Keratinocyte (primary cell): ENCODE measurements around the gene SPOCK1. TPM values are rescaled to one million over a fixed set of nuclear protein-coding genes. Genes with fewer than 3 reads are reported as not detected.

ENCODE experiments used
- DNase-seq: peaks from one replicate; pipeline ENCODE4 v3.0.0-alpha.2; 2011; ENCODE audit warnings: low read depth, missing footprints, low spot score
- FAIRE-seq: peaks from 2 replicates; lab custom pipeline; 2011; peaks lifted over from hg19 to GRCh38; lab: Jason Lieb, UNC
- H2AFZ ChIP-seq: 2 replicates; pipeline ENCODE4 v1.6.0; 2012; ENCODE audit warnings: low read length, control low read depth, inconsistent platforms; ENCODE audit not compliant: control insufficient read depth
- H3K27ac ChIP-seq: 2 replicates; pipeline ENCODE4 v1.5.1; 2011; ENCODE audit warnings: low read length; ENCODE audit not compliant: control insufficient read depth, insufficient read depth
- H3K27me3 ChIP-seq: 3 replicates; pipeline ENCODE4 v1.6.0; 2011; ENCODE audit warnings: low read length; ENCODE audit not compliant: control insufficient read depth, insufficient read depth; ENCODE audit errors: extremely low read depth
- H3K36me3 ChIP-seq, 2 experiments: 2 replicates in 1 of 2; 3 replicates in 1 of 2; pipeline ENCODE4 v1.5.1; 2011; ENCODE audit warnings: low read length in 2 of 2, mild to moderate bottlenecking in 1 of 2; ENCODE audit not compliant: control insufficient read depth in 2 of 2, insufficient read depth in 2 of 2; ENCODE audit errors: extremely low read depth in 1 of 2
- H3K4me1 ChIP-seq: 3 replicates; pipeline ENCODE4 v1.5.1; 2011; ENCODE audit warnings: low read length; ENCODE audit not compliant: control insufficient read depth, insufficient read depth; ENCODE audit errors: extremely low read depth
- H3K4me2 ChIP-seq: 3 replicates; pipeline ENCODE4 v1.6.0; 2011; ENCODE audit warnings: low read depth, low read length; ENCODE audit not compliant: control insufficient read depth, insufficient read depth; ENCODE audit errors: extremely low read depth
- H3K4me3 ChIP-seq, 3 experiments: fragments of 200-600 bp in 1 of 3; sonication (generic) in 1 of 3; 2 replicates in 2 of 3; 3 replicates in 1 of 3; pipeline ENCODE4 v1.5.1; 2011 to 2016; ENCODE audit warnings: low read length in 3 of 3, mild to moderate bottlenecking in 3 of 3, control low read depth in 2 of 3, inconsistent platforms in 1 of 3, low read depth in 1 of 3, mixed read lengths in 1 of 3, mixed run types in 1 of 3, moderate library complexity in 1 of 3; ENCODE audit not compliant: control insufficient read depth in 2 of 3, insufficient read depth in 2 of 3; ENCODE audit errors: extremely low read depth in 1 of 3
- H3K79me2 ChIP-seq: 2 replicates; pipeline ENCODE4 v1.6.0; 2012; ENCODE audit warnings: low read length; ENCODE audit not compliant: control insufficient read depth, insufficient read depth
- H3K9ac ChIP-seq: 3 replicates; pipeline ENCODE4 v1.6.0; 2011; ENCODE audit warnings: low read length; ENCODE audit not compliant: control insufficient read depth, insufficient read depth; ENCODE audit errors: extremely low read depth
- H3K9me1 ChIP-seq: 3 replicates; pipeline ENCODE4 v1.6.0; 2011; ENCODE audit warnings: low read length; ENCODE audit not compliant: control insufficient read depth, insufficient read depth; ENCODE audit errors: extremely low read depth
- H3K9me3 ChIP-seq: 2 replicates; pipeline ENCODE4 v1.5.1; 2012; ENCODE audit warnings: low read depth, low read length; ENCODE audit not compliant: control insufficient read depth
- H4K20me1 ChIP-seq: 3 replicates; pipeline ENCODE4 v1.6.0; 2011; ENCODE audit warnings: low read length; ENCODE audit not compliant: control insufficient read depth, insufficient read depth; ENCODE audit errors: extremely low read depth
- CTCF ChIP-seq, 3 experiments: IDR thresholded peaks in 1 of 3; conservative IDR thresholded peaks in 1 of 3; optimal IDR thresholded peaks in 1 of 3; 2 replicates in 2 of 3; 3 replicates in 1 of 3; pipeline versions ENCODE3 to v1.5.1; 2011; ENCODE audit warnings: low read length in 3 of 3, mild to moderate bottlenecking in 3 of 3, moderate library complexity in 2 of 3, control low read depth in 1 of 3, inconsistent platforms in 1 of 3; ENCODE audit not compliant: insufficient read depth in 2 of 3; ENCODE audit errors: extremely low read depth in 1 of 3
- EZH2 ChIP-seq: IDR thresholded peaks from one replicate; pipeline ENCODE4 v1.6.1; 2012; ENCODE audit warnings: inconsistent platforms, mild to moderate bottlenecking, low read length, moderate library complexity
- dilution Hi-C: fragments of 300-500 bp; cut with MboI; formaldehyde crosslinking; loops from one replicate; pipeline ENCODE4 v1.7.0; 2020; ENCODE audit warnings: low sequenced_read_pairs; ENCODE audit not compliant: extremely low pct_ligation_motif_present
- polyA plus RNA-seq, 5 experiments: library from polyadenylated mRNA; depleted of rRNA in 3 of 5; stranded (reverse) in 3 of 5; stranded (forward) in 1 of 5; unstranded in 1 of 5; fragments of >200 nt; gene quantifications; 1 replicate in 1 of 5; 2 replicates in 3 of 5; 3 replicates in 1 of 5; pipeline versions ENCODE4 v1.2.1 to v1.2.3, GENCODE V29; 2011 to 2012; ENCODE audit warnings: missing spikeins in 2 of 5, low read depth in 1 of 5, low replicate concordance in 1 of 5

SPOCK1 gene
- polyA plus RNA-seq, 1 donor (not counting 4 experiments of a cell fraction or from before 2014, with no cell fraction given): 5.5 TPM

GRCh38 chr5:137340881-137341280 lies 158.2 kb downstream of the SPOCK1 start:
- FAIRE-seq: no peak
- H3K4me1 ChIP-seq: peaks cover 9% of the 10 kb centered on the region
- no peak overlapping the region for H3K27ac ChIP-seq
- TF ChIP-seq EZH2: no peak
- no peak for TF ChIP-seq CTCF (optimal IDR thresholded peaks at IDR 0.05 in 1 of 3, IDR thresholded peaks at IDR 0.05 in 1 of 3, conservative IDR thresholded peaks at IDR 0.05 in 1 of 3; ENCODE audit: extremely low read depth in 1 of 3, insufficient read depth in 2 of 3, low read length in 3 of 3)
- H3K4me2 ChIP-seq: no peak overlapping the region
- H3K9me1 ChIP-seq: no peaks in the 10 kb centered on the region
- H4K20me1 ChIP-seq: no peaks in the 10 kb centered on the region
- no peaks in the 10 kb centered on the region for H3K27me3 ChIP-seq
- no peak overlapping the region for H2AFZ ChIP-seq
- H3K4me3 ChIP-seq: no peak overlapping the region
- H3K36me3 ChIP-seq: no peaks in the 10 kb centered on the region
- no peak overlapping the region for H3K9ac ChIP-seq
- H3K9me3 ChIP-seq: no peaks in the 10 kb centered on the region
- DNase-seq: no peak
- dilution Hi-C loops: no loop called here
- H3K79me2 ChIP-seq: no peaks in the 10 kb centered on the region

DNA sequence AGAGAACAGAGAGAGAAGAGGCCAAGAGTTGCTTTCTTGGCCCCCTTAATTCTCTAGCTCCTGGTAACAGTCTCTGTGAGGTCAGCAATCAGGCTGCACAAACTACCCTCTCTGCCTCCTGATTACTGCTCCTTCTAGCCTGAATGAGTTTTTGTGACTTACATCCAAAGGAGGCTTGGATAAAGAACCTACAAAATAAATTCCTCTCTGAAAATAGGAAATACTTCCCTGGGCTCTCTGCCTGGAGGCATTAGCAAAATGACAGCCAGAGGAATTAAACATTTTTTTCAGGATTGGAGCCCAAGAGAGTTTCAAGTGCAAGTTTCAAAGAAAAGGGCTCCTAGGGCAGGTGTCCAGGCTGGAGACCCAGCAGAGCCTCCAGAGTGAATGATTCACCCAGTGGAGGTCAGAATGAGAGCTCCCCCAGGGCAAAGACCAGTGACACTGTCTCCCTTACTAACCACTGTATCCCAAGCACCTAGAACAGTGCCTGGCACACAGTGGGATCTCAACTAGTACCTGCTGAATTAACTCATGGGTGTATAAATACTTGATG lies 162.5 kb downstream of the SPOCK1 start:
- Histone ChIP-seq H2AFZ (no peak overlapping the region), H3K4me1 (no peaks in the 10 kb centered on the region), H3K27ac (no peak overlapping the region), H3K79me2 (no peaks in the 10 kb centered on the region), H3K9ac (no peak overlapping the region), H3K9me1 (no peaks in the 10 kb centered on the region), H3K36me3 (no peaks in the 10 kb centered on the region), H3K4me3 (no peak overlapping the region), H3K4me2 (no peak overlapping the region), H3K9me3 (no peaks in the 10 kb centered on the region), H4K20me1 (no peaks in the 10 kb centered on the region), H3K27me3 (peaks cover 3% of the 10 kb centered on the region)
- TF ChIP-seq CTCF (optimal IDR thresholded peaks at IDR 0.05 in 1 of 3, IDR thresholded peaks at IDR 0.05 in 1 of 3, conservative IDR thresholded peaks at IDR 0.05 in 1 of 3; ENCODE audit: extremely low read depth in 1 of 3, insufficient read depth in 2 of 3, low read length in 3 of 3) (no peak), EZH2 (no peak)
- DNase-seq: no peak
- no peak for FAIRE-seq
- dilution Hi-C loops: no loop called here
